Measurements from ENCODE around the gene CYB5B.

Gene CYB5B, protein sequence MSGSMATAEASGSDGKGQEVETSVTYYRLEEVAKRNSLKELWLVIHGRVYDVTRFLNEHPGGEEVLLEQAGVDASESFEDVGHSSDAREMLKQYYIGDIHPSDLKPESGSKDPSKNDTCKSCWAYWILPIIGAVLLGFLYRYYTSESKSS

DNA sequence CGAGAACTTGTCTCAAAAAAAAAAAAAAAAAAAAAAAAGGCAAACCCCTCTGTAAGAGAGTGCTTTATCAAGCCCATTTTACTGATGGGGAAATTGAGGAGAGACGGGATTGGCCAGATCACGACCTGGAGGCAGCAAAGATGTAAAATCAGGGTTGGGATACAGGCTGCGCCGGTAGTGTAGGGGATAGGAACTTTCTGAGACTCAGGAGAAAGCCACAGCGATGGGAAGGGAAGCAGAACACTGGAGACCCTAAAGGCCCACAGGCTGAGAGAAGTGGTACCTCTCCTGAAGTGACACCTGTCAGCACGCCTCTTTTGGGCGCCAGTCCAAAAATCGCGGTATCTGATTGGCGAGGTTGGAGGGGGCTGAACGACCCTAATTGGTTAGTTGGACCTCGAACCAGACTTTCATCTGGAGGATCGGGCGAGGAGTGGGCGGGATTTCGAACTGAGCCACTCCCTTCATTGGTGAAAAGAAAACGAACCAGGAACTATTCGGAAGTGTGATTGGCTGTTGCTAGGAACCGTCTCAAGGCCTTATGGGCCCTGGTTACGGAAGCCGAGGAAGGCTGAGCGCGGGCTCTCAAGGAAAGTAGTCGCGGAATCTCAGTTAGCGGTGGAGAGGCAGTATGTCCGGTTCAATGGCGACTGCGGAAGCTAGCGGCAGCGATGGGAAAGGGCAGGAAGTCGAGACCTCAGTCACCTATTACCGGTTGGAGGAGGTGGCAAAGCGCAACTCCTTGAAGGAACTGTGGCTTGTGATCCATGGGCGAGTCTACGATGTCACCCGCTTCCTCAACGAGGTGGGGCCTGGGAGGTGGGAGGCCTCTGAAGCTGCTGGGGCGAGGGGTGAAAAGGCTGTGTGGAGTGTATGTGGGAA is at the start of gene CYB5B:
CYB5B (plus strand) TSS at position 567 of the 882 bp plus-strand sequence; CDS start at position 632, 65 bp downstream.
- DNase-seq (ENCODE audit: low spot score) = peak; percentile 94

DNA sequence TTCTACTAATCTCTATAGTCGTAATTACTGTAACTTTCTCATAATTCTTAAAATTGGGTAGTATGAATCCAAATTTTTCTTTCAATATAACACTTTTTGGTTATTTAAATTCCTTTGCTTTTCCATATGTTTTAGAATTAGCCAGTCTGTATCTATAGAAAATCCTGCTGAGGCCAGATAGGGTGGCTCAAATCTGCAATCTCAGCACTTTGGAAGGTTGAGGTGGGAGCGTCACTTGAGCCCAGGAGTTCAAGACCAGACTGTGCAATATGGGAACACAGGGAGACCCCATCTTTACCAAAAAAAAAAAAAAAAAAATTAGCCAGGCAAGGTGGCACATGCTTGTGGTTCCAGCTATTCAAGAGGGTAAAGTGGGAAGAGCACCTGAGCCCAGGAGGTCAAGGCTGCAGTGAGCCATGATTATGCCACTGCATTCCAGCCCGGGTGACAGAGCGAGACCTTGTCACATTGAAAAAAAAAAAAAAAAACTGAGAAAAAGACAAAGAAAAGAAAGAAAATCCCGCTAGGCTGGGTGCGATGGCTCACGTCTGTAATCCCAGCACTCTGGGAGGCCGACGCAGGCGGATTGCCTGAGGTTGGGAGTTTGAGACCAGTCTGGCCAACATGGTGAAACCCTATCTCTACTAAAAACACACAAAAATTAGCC is 47.9 kb upstream of the CYB5B start:
- DNase-seq (ENCODE audit: low spot score) = no peak

DNA sequence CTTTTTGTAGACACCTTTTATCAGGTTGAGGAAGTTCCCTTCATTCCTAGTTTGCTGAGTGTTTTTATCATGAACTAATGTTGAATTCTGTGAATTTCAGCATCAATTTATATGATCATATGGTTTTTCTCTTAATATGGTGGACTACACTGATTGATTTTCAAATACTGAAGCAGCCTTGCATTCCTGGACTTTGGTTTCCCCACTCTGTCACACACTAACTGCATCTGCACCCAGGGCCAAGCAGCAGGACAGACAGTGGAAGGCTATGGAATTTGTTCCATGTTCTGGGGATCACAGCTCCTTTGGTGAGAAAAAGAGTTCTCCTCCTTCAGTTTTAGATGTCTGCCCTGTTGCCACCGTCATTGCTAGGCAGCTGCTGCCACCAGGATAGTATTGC is 46.4 kb upstream of the CYB5B start:
- DNase-seq (ENCODE audit: low spot score) = no peak

DNA sequence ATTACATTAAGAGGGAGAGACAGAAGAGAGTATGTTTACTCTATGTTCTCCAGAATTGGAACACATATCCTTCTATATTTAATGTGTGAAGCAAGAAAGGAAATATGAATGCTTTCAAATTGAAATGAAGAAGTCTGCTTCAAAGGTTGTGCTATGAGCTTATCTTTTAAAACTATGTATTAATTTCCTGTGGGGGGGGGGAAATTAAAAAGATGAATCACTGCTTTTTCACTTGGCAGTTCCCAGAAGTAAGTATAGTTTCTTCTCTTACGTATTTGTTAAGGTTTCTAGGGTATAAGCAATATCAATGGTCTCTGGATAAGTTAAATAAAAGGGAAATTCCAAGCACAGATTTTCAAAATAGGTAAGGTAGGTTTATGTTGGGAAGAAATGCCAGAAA is 45.7 kb upstream of the CYB5B start:
- no peak for DNase-seq (ENCODE audit: low spot score)

DNA sequence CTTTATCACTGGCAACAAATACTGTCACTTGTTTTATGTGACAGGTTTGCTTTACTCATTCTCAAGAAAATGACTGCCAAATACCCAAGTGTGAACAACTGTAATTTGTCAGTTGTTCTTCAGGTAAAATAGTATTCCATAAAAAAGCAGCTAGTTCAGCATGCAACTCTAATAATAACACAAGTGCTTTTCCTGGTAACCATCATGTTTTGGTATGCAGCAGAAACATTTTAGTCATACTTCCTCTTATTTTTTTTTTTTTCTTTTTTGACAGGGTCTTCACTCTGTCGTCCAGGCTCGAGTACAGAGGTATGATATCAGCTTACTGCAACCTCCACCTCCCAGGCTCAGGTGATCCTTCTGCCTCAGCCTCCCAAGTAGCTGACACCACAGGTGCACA is 43.2 kb upstream of the CYB5B start:
- no peak for DNase-seq (ENCODE audit: low spot score)

DNA sequence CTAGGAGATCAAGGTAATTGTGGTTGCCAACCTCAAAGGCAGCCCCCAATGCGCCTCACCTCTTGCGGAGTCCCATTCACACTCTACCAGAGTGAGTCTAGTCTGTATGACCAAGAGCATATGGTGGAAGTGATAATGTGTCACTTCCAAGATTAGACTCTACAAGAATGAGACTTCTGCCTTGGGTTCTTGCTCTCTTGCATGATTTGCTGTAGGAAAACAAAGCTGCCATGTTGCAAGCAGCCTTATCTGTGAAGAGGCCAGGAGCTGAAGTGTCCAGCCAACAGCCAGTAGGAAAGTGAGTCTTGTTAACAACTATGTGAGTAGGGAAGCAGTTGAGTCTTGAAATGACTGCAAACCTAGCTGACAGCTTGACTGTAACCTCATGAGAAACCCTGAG is 42.0 kb upstream of the CYB5B start:
- no peak for DNase-seq (ENCODE audit: low spot score)

DNA sequence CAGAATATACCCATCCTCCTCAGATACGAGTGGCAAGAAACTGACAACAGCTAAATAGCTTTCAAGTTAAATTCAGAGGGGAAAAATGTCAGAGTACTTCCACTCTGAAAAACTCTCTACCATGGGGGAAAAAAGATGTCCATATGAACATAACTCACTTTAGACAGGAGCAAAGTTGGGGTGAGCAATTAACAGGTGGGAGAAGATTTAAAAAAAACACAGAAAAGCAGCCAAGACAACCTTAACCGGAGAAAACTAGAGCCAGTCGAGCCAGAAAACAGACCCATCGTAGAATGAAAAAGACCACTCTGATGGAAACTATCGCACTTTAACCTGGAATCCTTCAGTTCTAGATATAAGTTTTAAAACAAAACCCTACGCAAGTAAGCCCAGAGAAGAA is 39.4 kb upstream of the CYB5B start:
- DNase-seq (ENCODE audit: low spot score) = no peak

DNA sequence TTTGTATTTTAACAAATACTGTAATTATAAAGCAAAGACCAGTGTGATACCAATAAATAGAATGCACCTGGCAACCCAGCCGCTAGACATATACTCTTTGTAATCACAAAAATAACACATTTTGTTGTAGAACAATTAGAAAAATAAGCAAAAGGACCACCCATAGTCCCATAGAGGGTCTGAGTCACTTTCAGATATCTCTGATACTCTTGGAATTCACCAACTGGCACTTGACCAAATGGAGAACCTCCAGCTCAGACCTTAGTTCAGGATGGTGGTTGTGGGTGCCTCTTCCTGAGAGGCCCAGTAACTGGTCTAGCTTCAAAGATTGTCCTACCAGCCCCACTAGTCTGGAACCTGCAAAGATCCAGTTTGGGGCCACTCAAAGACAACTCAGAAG is 37.8 kb upstream of the CYB5B start:
- DNase-seq (ENCODE audit: low spot score) = no peak

DNA sequence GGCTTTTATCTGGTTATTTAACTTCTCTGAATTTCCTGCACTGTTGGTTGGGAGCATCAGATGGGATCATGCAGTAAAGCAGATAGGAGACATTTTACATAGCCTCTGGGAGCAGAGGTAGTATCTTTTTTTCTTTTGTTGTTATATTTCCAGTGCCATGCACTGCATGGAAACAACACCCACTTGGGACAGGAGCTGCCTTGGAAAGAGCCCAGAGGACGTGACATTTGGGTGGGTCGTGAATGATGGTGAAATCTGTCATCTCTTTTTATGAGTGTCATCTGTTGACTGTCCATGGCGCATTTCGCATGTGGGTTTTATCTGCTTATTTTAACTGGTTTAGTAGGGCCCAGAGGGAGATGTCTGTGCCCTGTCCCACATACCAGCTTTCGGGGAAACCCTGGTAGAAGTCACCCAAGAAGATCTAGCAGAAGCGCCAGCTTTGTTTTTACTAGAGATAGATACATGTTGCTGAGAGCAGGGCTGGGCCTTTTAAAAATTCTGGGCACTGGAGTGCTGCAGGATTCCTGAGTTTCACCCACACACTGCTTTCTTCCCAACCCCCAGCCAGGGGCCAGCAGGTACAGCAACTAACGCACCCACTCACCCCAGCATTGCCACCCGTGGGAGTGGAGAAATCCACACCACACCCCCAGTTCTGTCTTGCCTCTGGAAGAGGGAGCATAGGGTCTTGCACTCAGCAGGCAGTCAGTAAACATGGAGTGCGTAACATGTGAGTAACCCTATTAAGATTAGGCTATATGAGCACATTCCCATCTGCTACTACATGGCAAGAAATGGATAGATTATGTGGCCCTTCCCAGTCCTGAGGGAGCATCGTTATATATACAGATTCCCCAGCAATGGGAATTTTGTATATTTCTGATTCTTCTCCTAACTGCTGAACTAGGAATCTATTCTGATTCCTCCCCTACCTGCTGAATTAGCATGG is 30.2 kb upstream of the CYB5B start:
- DNase-seq (ENCODE audit: low spot score) = no peak

DNA sequence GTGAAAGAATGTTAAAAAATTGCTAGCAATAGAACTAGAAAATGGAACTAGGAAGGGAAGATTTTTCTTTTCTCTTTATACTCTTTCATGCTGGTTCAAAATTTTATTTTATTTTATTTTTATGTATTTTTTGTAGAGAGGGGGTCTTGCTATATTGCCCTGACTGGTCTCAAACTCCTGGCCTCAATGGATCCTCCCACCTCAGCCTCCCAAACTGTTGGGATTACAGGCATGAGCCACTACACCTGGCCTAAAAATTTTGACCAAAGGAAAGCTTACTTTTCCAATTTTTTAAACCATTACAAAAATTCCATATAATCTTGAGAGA is 28.6 kb upstream of the CYB5B start:
- DNase-seq (ENCODE audit: low spot score) = no peak

DNA sequence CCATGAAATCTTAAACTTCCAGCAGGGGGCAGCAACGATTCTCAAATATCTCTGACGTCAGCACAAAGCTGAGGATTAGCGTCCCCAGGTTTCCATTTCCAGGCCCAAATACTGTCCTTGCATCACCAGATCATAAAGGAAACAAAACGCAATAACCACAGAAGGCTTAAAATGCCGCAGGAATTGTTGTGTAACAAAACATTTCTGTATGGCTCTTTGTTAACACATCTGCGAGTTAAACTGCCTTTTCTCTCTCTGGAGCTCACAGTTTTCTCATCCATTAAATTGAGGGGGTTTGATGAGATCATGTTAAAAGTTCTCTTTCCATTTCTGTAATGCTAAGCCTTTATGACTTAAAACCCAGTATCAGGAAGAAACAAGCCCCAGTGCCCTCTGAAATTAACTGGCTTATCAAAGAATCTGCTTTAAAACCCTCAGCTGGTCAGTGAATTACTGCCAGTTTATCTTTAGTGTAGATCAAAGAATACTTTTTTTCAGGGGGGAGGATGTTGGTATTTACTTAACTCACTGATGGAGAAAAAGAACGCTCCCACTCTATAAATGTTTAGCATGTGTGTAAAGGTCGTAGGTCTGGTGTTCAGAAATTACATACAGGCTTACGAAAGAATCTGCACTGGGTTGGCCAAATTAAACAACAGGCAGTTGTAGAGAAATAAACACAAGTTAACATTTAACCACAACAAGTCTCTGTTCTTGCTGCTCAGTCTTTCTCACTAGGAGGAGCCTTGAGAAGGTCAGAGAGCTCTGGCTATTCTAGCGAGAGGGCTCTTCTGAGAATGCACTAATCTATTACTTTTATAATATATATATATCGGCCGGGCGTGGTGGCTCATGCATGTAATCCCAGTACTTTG is 28.0 kb upstream of the CYB5B start:
- peak; percentile 72 for DNase-seq (ENCODE audit: low spot score)

DNA sequence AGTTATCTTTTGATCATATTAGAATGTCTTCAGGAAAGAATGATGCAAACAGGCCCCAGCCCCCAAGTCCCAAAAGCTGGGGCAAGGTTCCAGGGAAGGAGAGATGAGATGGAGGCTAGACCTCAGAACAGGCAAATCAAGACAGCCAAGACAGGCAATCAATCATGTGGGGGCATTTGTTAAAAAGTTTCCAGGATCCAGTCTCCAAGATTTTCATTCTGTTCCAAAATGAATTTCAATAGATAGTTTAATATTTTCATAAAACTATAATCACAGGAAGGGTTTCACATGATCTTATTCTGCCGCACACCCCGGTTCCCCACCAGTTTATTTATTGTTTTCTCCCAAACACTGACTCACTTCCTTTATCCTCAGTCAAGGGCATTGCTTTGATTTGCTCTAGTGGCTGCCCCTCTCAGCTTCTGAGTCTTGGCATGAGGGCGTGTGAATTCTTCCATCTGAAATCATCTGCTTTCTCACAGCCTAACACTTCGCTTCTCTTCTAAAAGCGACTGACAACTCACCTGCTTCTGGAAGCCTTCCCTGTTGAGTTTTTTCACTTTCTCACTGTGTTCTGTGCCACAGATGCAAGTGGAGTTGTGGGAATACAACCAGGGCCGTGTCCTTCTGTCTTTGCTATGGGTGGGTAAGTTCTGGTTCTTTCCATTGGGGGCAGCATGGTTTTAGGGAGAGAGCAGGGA is 26.4 kb upstream of the CYB5B start:
- peak; percentile 58 for DNase-seq (ENCODE audit: low spot score)

DNA sequence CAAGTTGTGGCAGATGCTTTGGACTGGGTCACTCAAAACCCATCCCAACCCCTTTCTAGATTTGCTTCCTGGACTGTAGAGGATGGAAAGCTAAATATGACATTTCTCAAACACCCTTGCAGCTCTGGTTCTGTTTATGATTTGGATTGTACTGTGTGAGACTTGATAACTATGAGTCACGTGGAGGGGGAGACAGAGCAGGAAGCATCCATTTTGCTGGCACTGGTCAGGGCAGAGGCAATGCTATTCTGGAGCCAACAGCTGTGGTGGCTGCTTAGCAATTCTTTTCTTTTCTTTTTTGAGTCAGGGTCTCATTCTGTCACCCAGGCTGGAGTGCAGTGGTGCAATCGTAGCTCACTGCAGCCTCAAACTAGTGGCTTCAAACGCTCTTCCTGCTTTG is 25.1 kb upstream of the CYB5B start:
- DNase-seq (ENCODE audit: low spot score) = no peak

DNA sequence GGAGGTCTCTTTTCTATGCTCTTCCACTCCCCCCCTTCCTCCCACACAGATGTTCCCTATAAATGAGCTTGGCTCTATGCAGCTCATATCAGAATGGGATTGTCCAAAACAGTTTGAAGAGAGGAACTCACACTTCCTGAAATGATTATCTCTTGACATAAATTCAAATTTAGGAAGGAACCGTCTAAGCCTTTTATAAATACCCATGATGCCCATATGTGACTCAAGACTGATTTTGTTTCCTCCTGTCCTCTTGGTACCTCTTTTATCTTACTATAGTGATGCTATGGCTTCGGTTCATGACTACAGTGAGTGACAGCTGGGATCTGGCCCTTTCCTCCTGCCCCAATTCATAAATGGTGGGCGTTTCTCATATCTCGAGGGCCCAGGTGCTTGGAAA is 22.0 kb upstream of the CYB5B start:
- no peak for DNase-seq (ENCODE audit: low spot score)

DNA sequence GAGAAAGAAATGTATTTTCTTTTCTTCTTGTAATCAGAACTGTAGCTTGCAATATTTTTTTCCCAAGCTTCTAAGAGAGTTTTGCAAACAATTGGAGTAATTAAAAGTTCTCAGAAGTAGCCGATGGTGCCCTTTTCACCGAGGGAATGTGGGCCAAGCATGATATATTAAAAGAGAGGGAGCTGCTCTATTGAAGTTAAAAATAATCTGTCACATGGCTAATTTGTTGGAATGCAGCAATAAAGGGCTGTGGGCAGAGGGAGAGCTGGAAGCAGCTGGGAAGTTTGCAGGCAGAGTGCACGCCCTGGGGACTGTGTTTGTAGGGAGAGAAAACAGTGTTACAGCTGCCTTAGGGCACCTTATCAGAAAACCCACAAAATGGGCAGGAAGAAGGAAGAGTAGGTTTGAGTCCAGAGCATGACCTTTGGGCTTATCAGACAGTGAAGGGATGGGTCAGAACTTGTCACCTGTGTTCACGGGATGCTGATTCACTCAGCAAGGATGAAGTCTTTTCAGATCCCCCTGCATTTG is 20.1 kb upstream of the CYB5B start:
- DNase-seq (ENCODE audit: low spot score) = no peak

DNA sequence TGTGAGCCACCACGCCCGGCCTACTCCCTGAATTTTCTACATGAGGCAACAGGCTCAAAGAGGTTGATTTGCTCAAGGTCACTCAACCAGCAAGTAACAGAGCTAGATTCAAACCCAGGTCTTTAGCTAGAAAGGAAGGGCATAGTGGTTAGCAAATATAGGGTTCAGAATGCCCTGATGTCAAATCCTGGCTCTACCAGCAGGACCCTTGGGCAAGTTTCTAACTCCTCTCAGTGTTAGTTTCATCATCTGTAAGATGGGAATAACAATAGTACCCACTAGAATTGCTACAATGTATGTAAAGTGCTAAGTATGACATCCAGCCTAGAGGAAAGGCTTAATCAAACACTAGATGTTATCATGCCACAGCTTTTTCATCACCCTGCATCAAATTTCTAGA is 19.1 kb upstream of the CYB5B start:
- no peak for DNase-seq (ENCODE audit: low spot score)

DNA sequence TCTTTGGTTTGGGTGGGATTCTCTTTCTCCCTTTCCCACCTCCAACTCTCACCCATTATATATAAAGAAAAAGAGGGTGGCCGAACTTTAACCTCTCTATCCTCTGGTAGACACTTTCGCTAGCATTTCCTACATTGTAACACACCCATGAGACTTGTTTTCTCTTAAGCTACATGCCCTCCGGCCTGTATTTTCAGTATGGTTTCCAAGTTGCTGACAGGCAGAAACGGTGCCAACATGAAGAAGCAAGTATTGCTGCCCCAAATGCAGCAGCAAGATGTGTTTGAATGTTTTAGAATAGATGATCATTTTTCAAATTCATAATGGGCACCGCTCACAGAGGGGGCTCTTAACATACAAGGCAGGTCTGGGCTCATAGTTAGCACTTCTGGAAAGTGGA is 18.7 kb upstream of the CYB5B start:
- no peak for DNase-seq (ENCODE audit: low spot score)

DNA sequence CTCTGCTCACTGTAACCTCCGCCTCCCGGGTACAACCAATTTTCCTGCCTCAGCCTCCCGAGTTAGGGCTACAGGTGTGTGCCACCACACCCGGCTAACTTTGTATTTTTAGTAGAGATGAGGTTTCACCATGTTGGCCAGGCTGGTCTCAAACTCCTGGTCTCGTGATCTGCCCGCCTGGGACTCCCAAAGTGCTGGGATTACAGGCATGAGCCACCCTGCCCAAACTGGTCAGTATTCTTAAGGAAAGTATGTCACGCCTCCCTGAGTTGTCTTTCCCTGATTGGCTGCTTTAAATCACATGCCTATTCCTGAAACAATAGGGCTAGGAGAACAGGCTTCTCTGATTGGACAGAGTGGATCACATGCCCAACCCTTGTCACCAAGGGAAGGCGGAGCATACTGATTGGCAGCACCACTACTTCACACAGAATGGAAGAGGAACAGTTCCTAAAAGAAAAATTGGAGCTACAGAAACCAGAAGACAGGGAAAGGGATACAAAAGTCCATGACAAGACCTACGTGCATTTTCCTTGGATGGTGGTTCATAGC is 17.6 kb upstream of the CYB5B start:
- DNase-seq (ENCODE audit: low spot score) = no peak

DNA sequence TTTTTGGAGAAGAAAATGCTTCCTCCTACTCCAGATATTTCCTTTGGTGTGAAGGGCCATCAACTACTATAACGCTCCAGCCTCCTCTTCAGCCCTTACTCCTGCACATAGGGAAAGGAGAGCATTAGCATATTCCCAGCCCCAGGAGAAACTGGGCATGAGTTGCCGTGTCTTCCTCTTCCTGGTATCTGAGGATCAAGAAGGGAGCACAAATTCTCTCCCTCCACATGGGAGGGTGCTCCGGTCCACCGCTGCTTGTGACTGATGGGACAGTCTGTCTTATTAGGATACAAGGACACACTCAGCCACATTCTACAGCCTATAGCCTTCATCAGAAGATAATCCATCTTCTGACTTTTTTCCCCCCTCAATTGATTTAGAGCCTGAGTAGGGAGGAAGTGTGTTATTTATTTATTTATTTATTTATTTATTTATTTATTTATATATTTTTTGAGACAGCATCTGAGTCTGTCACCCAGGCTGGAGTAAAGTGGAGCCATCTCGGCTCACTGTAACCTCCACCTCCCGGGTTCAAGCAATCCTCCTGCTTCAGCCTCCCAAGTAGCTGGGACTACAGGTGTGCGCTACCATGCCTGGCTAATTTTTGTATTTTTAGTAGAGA is 16.6 kb upstream of the CYB5B start:
- DNase-seq (ENCODE audit: low spot score) = no peak

DNA sequence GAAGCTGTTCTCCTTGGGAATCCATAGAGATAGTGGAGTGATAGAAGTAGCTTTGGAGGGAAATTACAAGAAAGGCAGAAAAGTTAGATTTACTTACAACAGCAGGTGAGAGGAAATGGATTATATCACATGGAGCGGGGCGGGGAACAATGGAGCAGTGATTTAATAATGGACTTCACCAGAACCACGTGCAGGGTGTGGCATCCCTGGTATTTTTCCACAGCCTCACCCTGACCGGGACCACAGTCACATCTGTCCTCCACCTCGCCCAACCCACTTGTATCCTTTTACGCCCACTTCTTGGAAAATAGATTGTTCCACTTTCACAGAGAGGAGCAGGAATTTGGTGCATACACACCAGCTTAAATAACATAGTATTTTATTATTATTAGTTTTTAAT is 15.9 kb upstream of the CYB5B start:
- DNase-seq (ENCODE audit: low spot score) = no peak

All from ecto neural progenitor cell (in vitro differentiated cells).